Esophagus muscularis mucosa (tissue), 4 donors: ENCODE data around the gene VSIG4. TPM values are rescaled to one million over a fixed set of nuclear protein-coding genes. Genes with fewer than 3 reads are reported as not detected.

Experiments used
- DNase-seq: peaks from one replicate; pipeline ENCODE4 v3.0.0-alpha.2; 2017; ENCODE audit errors: extremely low spot score
- H3K27ac ChIP-seq, 4 donors: fragments of 200-600 bp; sonication (generic); replicated peaks in 1 of 4; 1 replicate in 3 of 4; 2 replicates in 1 of 4; pipeline ENCODE4 v1.5.1; 2016 to 2019; ENCODE audit warnings: mild to moderate bottlenecking in 1 of 4
- H3K27me3 ChIP-seq, 4 donors: fragments of 200-600 bp; sonication (generic); one replicate each; pipeline versions ENCODE4 v1.5.1 to v1.6.0; 2016 to 2019
- H3K36me3 ChIP-seq, 4 donors: fragments of 200-600 bp; sonication (generic); one replicate each; pipeline ENCODE4 v1.5.1; 2016 to 2019
- H3K4me1 ChIP-seq, 4 donors: fragments of 200-600 bp; sonication (generic); one replicate each; pipeline ENCODE4 v1.5.1; 2016 to 2019
- H3K4me3 ChIP-seq, 4 donors: fragments of 200-600 bp; sonication (generic); 1 replicate in 2 of 4; 2 replicates in 2 of 4; pipeline ENCODE4 v1.5.1; 2016 to 2019; ENCODE audit warnings: mild to moderate bottlenecking in 4 of 4, moderate library complexity in 1 of 4
- H3K9me3 ChIP-seq, 4 donors: fragments of 200-600 bp; sonication (generic); 1 replicate in 3 of 4; 2 replicates in 1 of 4; pipeline ENCODE4 v1.5.1; 2016 to 2019
- EP300 ChIP-seq: sonication (generic); formaldehyde crosslinking; IDR thresholded peaks from one replicate; pipeline ENCODE4 v1.6.1; 2017; ENCODE audit warnings: antibody characterized with exemption
- POLR2A ChIP-seq: fragments of 450-650 bp; IDR thresholded peaks from one replicate; pipeline ENCODE4 v1.6.1; 2017; ENCODE audit warnings: antibody characterized with exemption, moderate library complexity, mild to moderate bottlenecking, low read depth
- POLR2AphosphoS5 ChIP-seq, 2 donors: sonication (generic); formaldehyde crosslinking; IDR thresholded peaks; one replicate each; pipeline ENCODE4 v1.6.1; 2017; ENCODE audit warnings: antibody characterized with exemption in 2 of 2
- WGBS: methylation state at CpG from one replicate; pipeline ENCODE4 v1.1.5; 2018; 5-methylcytosine and 5-hydroxymethylcytosine counted together
- intact Hi-C: fragments of 100-400 bp; cut with DNase I; formaldehyde crosslinking; loops from one replicate; pipeline ENCODE4 v1.15.1; 2023
- total RNA-seq, 4 donors: library from RNA; depleted of rRNA; stranded (reverse); fragments of >200 nt; gene quantifications; one replicate each; pipeline versions ENCODE4 v1.1.0 to v1.2.1, GENCODE V29; 2016
- TF ChIP-seq, protein P1 (sequence below), 3 experiments: fragments of 200-600 bp in 2 of 3; fragments of 450-650 bp in 1 of 3; sonication (generic) in 2 of 3; IDR thresholded peaks; one replicate each; pipeline ENCODE4 v1.5.1; 2017 to 2019; ENCODE audit warnings: antibody characterized with exemption in 3 of 3, mild to moderate bottlenecking in 2 of 3, moderate library complexity in 1 of 3

VSIG4 gene
- total RNA-seq, 4 donors from 2014 or later: 64.0 to 164 (median 114) TPM

DNA sequence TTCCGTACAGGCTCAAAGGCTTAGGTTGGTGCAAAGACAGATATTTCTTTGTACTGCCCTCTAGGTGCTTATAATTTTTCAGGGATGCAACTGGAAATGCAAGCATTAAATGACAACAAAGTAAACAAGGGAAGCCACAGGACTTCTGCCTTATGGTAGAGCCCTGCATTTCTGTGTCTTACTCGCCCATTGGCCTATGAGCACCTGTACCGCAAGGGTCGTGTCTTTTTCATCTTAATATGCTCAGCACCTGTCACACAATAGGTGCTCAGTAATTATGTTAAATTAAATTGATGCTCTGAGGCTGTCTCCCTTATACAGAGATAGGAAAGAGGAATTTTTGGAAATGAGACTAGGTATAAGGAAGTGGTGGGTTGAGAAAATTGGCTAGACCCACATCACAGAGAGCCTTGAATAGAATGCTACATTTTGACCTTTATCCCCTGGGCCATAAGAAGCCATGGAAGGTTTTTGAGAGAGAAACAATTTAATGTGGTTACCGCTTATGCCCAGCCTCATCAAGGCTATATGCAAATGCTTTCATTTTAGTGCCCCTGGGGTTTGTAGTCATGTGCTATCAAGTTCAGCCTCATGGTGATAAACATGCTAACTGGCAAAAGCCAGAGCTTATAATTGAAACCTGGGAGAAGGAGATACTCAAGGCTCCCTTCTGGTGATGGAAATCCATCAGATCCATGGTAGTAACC, 16.3 kb downstream of the VSIG4 start:
- H3K9me3 ChIP-seq: no peaks in the 10 kb centered on the region
- no peak overlapping the region for H3K4me3 ChIP-seq
- WGBS: 84% methylated on average over 5 of the region's 5 CpGs
- TF ChIP-seq POLR2A: no peak
- TF ChIP-seq, protein P1, sequence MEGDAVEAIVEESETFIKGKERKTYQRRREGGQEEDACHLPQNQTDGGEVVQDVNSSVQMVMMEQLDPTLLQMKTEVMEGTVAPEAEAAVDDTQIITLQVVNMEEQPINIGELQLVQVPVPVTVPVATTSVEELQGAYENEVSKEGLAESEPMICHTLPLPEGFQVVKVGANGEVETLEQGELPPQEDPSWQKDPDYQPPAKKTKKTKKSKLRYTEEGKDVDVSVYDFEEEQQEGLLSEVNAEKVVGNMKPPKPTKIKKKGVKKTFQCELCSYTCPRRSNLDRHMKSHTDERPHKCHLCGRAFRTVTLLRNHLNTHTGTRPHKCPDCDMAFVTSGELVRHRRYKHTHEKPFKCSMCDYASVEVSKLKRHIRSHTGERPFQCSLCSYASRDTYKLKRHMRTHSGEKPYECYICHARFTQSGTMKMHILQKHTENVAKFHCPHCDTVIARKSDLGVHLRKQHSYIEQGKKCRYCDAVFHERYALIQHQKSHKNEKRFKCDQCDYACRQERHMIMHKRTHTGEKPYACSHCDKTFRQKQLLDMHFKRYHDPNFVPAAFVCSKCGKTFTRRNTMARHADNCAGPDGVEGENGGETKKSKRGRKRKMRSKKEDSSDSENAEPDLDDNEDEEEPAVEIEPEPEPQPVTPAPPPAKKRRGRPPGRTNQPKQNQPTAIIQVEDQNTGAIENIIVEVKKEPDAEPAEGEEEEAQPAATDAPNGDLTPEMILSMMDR (IDR thresholded peaks at IDR 0.05): no peak
- no peak for TF ChIP-seq POLR2AphosphoS5 (IDR thresholded peaks at IDR 0.05)
- TF ChIP-seq EP300: no peak
- no peaks in the 10 kb centered on the region for H3K36me3 ChIP-seq
- H3K4me1 ChIP-seq: no peaks in the 10 kb centered on the region
- DNase-seq: no peak
- no peak overlapping the region for H3K27ac ChIP-seq
- intact Hi-C loops: no loop called here
- peaks cover 0 to 3% (median 0%) of the 10 kb centered on the region in 4 donors for H3K27me3 ChIP-seq

DNA sequence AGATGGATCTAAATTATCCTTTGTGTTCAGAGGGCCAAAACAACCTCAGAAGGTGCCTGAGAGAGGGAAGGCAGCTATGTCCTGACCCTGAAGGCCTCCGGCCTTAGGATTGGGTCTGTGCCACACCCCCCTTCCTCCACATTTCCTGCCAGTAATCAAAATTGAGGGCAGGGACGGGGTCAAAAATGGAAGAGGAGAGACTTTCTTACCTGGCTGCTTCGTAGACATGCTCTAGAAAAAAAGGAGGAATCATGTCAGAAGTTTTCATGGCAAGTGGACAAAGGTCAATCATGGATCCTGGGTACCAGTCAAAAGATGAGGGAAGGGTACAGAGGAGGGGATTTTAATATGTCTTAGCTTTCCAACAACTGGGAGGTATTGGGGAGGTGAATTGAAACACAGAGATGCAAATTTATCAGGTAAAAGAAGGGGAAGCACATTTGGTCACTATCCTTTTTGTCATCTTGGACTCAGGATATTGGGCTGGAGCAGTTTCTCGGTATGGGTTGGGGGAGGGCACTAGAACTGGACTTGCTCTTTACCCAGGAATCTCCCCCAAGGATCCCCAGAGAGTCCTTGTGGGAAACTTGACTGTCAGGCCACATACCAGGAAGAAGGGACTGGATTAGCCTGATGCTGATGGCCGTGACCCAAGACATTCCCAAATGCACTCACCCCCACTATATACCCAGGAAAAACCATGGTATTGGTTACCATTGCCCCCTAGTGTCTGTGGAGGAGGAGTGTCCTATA, 17.1 kb downstream of the VSIG4 start:
- H3K27ac ChIP-seq: no peak overlapping the region
- no peaks in the 10 kb centered on the region for H3K4me1 ChIP-seq
- TF ChIP-seq POLR2AphosphoS5 (IDR thresholded peaks at IDR 0.05) (no peak), POLR2A (no peak), EP300 (no peak)
- TF ChIP-seq, protein P1 (IDR thresholded peaks at IDR 0.05): no peak
- intact Hi-C loops: no loop called here
- H3K4me3 ChIP-seq: no peak overlapping the region
- no peaks in the 10 kb centered on the region for H3K36me3 ChIP-seq
- 56% methylated on average over 4 of the region's 5 CpGs for WGBS
- H3K27me3 ChIP-seq: peaks cover 0 to 3% (median 0%) of the 10 kb centered on the region in 4 donors
- DNase-seq: no peak
- no peaks in the 10 kb centered on the region for H3K9me3 ChIP-seq

DNA sequence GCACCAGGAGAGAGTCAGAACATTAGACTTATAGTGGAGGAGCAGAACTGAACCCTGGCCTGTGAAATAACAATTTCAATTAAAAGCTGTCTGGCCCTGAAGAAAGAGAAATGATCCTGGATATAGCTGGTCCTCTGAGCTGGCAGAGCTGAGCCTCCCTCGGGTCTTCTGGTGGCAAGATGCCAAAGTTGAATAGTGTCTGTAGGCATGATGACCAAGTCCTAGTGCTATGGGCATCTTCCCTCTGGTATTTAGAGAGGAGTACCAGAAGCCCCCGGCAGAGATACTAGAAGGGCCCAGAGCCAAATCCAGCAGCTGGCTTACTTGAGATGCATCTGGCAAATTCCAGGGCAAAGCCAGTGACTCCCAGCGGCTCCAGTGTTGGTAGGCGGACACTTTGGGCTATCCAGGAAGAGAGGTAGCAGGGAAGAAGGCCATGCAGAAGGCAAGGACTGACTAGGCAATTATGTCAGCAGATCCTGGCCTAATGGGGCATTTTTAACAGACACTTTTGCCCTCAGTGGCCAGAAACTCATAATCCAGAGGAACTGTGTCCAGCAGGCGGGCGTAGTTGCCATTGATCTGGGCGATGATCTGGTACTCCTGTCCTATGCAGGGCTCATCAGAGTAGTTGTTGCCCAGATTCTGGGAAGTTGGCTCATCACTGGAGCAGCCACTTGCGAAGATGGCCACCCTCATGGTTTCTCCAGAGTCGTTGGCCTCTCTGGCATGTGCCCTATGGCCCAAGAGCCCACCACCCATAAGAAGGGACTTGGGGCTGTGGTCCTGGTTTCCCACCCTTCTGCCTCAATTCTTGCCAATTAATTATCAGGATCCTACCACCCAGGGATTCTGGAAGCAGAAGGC, 17.9 kb downstream of the VSIG4 start:
- DNase-seq: no peak
- Histone ChIP-seq H3K4me3 (no peak overlapping the region), H3K27ac (no peak overlapping the region), H3K27me3 (peaks cover 0 to 3% (median 0%) of the 10 kb centered on the region in 4 donors), H3K4me1 (no peaks in the 10 kb centered on the region), H3K36me3 (no peaks in the 10 kb centered on the region), H3K9me3 (no peaks in the 10 kb centered on the region)
- intact Hi-C loops: no loop called here
- WGBS: 72% methylated on average over 8 of the region's 9 CpGs
- no peak for TF ChIP-seq POLR2A
- no peak for TF ChIP-seq POLR2AphosphoS5 (IDR thresholded peaks at IDR 0.05)
- TF ChIP-seq, protein P1 (IDR thresholded peaks at IDR 0.05): no peak
- no peak for TF ChIP-seq EP300

DNA sequence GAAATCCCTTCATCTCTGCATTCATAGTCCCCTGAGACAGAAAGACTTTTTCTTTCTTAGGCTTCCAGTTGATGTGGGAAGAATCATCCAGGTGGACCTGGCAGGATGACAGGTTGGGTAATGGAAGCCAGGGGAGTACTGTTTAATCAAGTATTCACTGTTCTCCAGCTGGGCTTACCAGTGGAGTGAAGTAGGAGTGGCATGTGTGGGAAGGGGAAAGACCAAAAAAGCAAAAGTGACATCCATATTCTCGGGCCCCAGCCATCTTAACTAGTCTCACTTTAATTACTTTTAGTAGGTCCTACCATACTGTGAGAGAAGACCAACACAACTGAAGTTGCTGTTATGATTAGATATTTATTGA, 18.5 kb downstream of the VSIG4 start:
- intact Hi-C loops: no loop called here
- no peaks in the 10 kb centered on the region for H3K36me3 ChIP-seq
- no peaks in the 10 kb centered on the region for H3K4me1 ChIP-seq
- H3K9me3 ChIP-seq: no peaks in the 10 kb centered on the region
- no peak for DNase-seq
- 61% methylated on average over 1 of the region's 1 CpG for WGBS
- TF ChIP-seq POLR2AphosphoS5 (IDR thresholded peaks at IDR 0.05): no peak
- TF ChIP-seq POLR2A: no peak
- no peak for TF ChIP-seq EP300
- TF ChIP-seq, protein P1 (IDR thresholded peaks at IDR 0.05): no peak
- peaks cover 0 to 3% (median 0%) of the 10 kb centered on the region in 4 donors for H3K27me3 ChIP-seq
- no peak overlapping the region for H3K4me3 ChIP-seq
- no peak overlapping the region for H3K27ac ChIP-seq
